ENCODE data around the gene TINCR. TPM values are rescaled to one million over a fixed set of nuclear protein-coding genes. Genes with fewer than 3 reads are reported as not detected.

The TINCR gene
- total and polyA plus RNA-seq, 2 donors (not counting 3 experiments of a cell fraction or from before 2014, with no cell fraction given) = 0.01 TPM; not detected in 1

DNA sequence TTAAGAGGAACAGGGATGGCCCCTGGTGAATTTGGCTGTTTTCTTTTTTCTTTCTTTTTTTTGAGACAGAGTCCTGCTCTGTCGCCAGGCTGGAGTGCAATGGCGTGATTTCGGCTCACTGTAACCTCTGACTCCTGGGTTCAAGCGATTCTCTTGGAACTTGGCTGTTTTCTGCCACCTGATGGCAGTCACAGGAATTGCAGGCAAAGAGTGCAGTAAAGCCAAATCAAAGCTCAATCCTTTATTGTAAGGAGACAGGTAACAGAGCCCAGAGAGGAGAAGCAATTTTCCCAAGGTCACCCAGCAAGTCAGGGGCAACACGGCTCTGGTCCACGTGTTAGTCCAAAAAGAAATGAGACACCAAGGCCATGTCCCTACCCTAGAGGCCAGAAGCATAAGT, 6.2 kb downstream of the TINCR start:
- ChIA-PET CTCF (interaction anchor here (1.6 kb wide), 1 partner anchor 14 kb away, joined by 7 read pairs; no protein-coding TSS in a partner anchor), POLR2A (no interaction called here)
- Histone ChIP-seq H3K27ac (ENCODE audit: insufficient read depth, low read depth, low read length) (no peak overlapping the region), H3K9me1 (replicated peaks; ENCODE audit: control insufficient read depth, extremely low read depth, insufficient read depth, low read length) (no peaks in the 10 kb centered on the region), H3K36me3 (ENCODE audit: control insufficient read depth in 2 of 2, extremely low read depth in 1 of 2, insufficient read depth in 2 of 2, low read length in 2 of 2) (no peaks in the 10 kb centered on the region), H3K27me3 (ENCODE audit: control insufficient read depth in 2 of 2, insufficient read depth in 2 of 2, low read length in 2 of 2) (peaks cover 4% of the 10 kb centered on the region in 2 experiments), H3K79me2 (ENCODE audit: control insufficient read depth, insufficient read depth, low read length) (no peaks in the 10 kb centered on the region), H2AFZ (ENCODE audit: low read depth, low read length) (no peak overlapping the region), H3K4me1 (ENCODE audit: control insufficient read depth, extremely low read depth, insufficient read depth, low read length) (no peaks in the 10 kb centered on the region), H4K20me1 (replicated peaks; ENCODE audit: control insufficient read depth, extremely low read depth, insufficient read depth, low read length) (no peaks in the 10 kb centered on the region), H3K9ac (replicated peaks; ENCODE audit: extremely low read depth, insufficient read depth, low read length) (no peak overlapping the region), H3K4me2 (ENCODE audit: insufficient read depth, low read length) (no peak overlapping the region), H3K4me3 (replicated peaks in 1 of 3; ENCODE audit: insufficient read depth in 1 of 3, low read depth in 1 of 3, low read length in 3 of 3) (no peak overlapping the region), H3K9me3 (replicated peaks; ENCODE audit: control insufficient read depth, insufficient read depth, low read length) (no peaks in the 10 kb centered on the region)
- dilution Hi-C loops (cut with MboI; ENCODE audit: extremely low pct_ligation_motif_present, low sequenced_read_pairs) (no loop called here), intact Hi-C loops (cut with micrococcal nuclease) (no loop called here)
- TF ChIP-seq EZH2 (IDR thresholded peaks at IDR 0.05; ENCODE audit: borderline replicate concordance, low read depth, low read length, severe bottlenecking) (no peak), MYC (IDR thresholded peaks at IDR 0.05; ENCODE audit: low read depth, low read length) (no peak)
- TF ChIP-seq, protein P1, sequence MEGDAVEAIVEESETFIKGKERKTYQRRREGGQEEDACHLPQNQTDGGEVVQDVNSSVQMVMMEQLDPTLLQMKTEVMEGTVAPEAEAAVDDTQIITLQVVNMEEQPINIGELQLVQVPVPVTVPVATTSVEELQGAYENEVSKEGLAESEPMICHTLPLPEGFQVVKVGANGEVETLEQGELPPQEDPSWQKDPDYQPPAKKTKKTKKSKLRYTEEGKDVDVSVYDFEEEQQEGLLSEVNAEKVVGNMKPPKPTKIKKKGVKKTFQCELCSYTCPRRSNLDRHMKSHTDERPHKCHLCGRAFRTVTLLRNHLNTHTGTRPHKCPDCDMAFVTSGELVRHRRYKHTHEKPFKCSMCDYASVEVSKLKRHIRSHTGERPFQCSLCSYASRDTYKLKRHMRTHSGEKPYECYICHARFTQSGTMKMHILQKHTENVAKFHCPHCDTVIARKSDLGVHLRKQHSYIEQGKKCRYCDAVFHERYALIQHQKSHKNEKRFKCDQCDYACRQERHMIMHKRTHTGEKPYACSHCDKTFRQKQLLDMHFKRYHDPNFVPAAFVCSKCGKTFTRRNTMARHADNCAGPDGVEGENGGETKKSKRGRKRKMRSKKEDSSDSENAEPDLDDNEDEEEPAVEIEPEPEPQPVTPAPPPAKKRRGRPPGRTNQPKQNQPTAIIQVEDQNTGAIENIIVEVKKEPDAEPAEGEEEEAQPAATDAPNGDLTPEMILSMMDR (IDR thresholded peaks at IDR 0.05; ENCODE audit: extremely low read depth in 1 of 2, insufficient read depth in 1 of 2, low read depth in 1 of 2, low read length in 2 of 2) = peak; percentile 18 to 38
- no TSS peak for BruUV-seq (replicated peaks)
- DNase-seq (ENCODE audit: low read depth, low spot score) (no peak), FAIRE-seq (no peak)

DNA sequence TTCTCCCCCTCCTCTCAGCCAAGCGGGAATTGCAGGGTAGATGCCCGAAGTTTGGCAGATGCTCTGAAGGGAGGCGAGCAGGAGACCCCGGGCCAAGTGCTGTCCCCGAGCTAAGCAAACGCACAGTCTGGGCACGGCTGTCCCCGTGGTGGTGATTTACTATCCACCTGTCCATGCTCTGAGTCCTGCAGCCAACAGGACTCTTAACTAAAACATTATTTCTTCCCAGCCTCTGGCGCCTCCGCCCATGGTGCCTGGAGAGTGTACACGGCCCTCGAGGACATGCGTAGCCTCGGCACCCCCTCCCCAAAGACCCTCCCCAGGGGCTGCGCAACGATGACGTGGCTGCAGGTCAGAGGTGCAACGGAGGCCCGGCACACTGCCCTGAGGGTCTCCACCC, 7.6 kb downstream of the TINCR start:
- no peak for FAIRE-seq

More for the DNA sequence above, 7.6 kb downstream of the TINCR start:
- Histone ChIP-seq H3K27ac (ENCODE audit: insufficient read depth, low read depth, low read length) (no peak overlapping the region), H3K36me3 (ENCODE audit: control insufficient read depth in 2 of 2, extremely low read depth in 1 of 2, insufficient read depth in 2 of 2, low read length in 2 of 2) (no peaks in the 10 kb centered on the region), H3K79me2 (ENCODE audit: control insufficient read depth, insufficient read depth, low read length) (no peaks in the 10 kb centered on the region), H3K4me1 (ENCODE audit: control insufficient read depth, extremely low read depth, insufficient read depth, low read length) (no peaks in the 10 kb centered on the region), H2AFZ (ENCODE audit: low read depth, low read length) (no peak overlapping the region), H3K27me3 (ENCODE audit: control insufficient read depth in 2 of 2, insufficient read depth in 2 of 2, low read length in 2 of 2) (no peaks in the 10 kb centered on the region), H3K9ac (replicated peaks; ENCODE audit: extremely low read depth, insufficient read depth, low read length) (no peak overlapping the region), H4K20me1 (replicated peaks; ENCODE audit: control insufficient read depth, extremely low read depth, insufficient read depth, low read length) (no peaks in the 10 kb centered on the region), H3K9me3 (replicated peaks; ENCODE audit: control insufficient read depth, insufficient read depth, low read length) (no peaks in the 10 kb centered on the region), H3K4me3 (replicated peaks in 1 of 3; ENCODE audit: insufficient read depth in 1 of 3, low read depth in 1 of 3, low read length in 3 of 3) (no peak overlapping the region), H3K9me1 (replicated peaks; ENCODE audit: control insufficient read depth, extremely low read depth, insufficient read depth, low read length) (no peaks in the 10 kb centered on the region), H3K4me2 (ENCODE audit: insufficient read depth, low read length) (no peak overlapping the region)
- dilution Hi-C loops (cut with MboI; ENCODE audit: extremely low pct_ligation_motif_present, low sequenced_read_pairs) = no loop called here
- ChIA-PET POLR2A (no interaction called here), CTCF (interaction anchor here (0.6 kb wide), 1 partner anchor 14 kb away, joined by 4 read pairs; no protein-coding TSS in a partner anchor)
- BruUV-seq (replicated peaks) = no TSS peak
- no peak for DNase-seq (ENCODE audit: low read depth, low spot score)
- TF ChIP-seq GATA2 (IDR thresholded peaks at IDR 0.05; ENCODE audit: insufficient read depth, insufficient read length, low read depth, low read length) (no peak), POLR2AphosphoS5 (IDR thresholded peaks at IDR 0.05; ENCODE audit: insufficient read depth, low read depth, low read length) (no peak), POLR2A (IDR thresholded peaks at IDR 0.05; ENCODE audit: low read depth, low read length) (no peak), MYC (IDR thresholded peaks at IDR 0.05; ENCODE audit: low read depth, low read length) (no peak), FOS (IDR thresholded peaks at IDR 0.05; ENCODE audit: borderline replicate concordance, insufficient read depth, low read length) (no peak), JUN (IDR thresholded peaks at IDR 0.05; ENCODE audit: borderline replicate concordance, insufficient read depth, insufficient read length, low read depth) (no peak), EZH2 (IDR thresholded peaks at IDR 0.05; ENCODE audit: borderline replicate concordance, low read depth, low read length, severe bottlenecking) (no peak)
- TF ChIP-seq, protein P2, sequence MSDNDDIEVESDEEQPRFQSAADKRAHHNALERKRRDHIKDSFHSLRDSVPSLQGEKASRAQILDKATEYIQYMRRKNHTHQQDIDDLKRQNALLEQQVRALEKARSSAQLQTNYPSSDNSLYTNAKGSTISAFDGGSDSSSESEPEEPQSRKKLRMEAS (IDR thresholded peaks at IDR 0.05; ENCODE audit: insufficient read depth, insufficient read length) = no peak
- TF ChIP-seq, protein P1 (IDR thresholded peaks at IDR 0.05; ENCODE audit: extremely low read depth in 1 of 2, insufficient read depth in 1 of 2, low read depth in 1 of 2, low read length in 2 of 2) = no peak
- intact Hi-C loops (cut with micrococcal nuclease) = no loop called here

Measured in endothelial cell of umbilical vein (primary cell).